ENCODE data around the gene ZCCHC7.

DNA sequence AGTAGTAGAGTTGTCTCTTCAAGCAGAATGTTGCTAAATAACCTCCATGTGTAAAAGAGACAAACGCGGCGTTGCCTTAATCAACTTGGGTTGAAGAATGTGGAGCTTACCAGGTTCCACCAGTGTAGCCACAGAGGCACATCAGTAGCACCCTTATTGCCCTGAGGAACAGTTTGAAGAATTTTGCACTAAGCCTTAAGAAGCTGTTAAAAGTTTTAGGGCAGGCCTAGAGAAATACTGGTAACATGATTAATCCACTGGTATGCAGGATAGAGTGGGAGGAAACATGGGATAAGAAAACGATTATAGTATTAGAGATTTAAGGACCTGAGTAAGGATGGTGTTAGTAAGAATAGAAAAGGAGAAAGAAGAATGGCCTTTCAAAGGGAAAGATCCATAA is 100.6 kb downstream of the ZCCHC7 start:
- TF ChIP-seq, protein P1, sequence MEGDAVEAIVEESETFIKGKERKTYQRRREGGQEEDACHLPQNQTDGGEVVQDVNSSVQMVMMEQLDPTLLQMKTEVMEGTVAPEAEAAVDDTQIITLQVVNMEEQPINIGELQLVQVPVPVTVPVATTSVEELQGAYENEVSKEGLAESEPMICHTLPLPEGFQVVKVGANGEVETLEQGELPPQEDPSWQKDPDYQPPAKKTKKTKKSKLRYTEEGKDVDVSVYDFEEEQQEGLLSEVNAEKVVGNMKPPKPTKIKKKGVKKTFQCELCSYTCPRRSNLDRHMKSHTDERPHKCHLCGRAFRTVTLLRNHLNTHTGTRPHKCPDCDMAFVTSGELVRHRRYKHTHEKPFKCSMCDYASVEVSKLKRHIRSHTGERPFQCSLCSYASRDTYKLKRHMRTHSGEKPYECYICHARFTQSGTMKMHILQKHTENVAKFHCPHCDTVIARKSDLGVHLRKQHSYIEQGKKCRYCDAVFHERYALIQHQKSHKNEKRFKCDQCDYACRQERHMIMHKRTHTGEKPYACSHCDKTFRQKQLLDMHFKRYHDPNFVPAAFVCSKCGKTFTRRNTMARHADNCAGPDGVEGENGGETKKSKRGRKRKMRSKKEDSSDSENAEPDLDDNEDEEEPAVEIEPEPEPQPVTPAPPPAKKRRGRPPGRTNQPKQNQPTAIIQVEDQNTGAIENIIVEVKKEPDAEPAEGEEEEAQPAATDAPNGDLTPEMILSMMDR (IDR thresholded peaks at IDR 0.05; ENCODE audit: low read depth, low read length, missing input control) = no peak
- TF ChIP-seq REST (IDR thresholded peaks at IDR 0.05) (no peak), EGR1 (IDR thresholded peaks at IDR 0.05; ENCODE audit: low read depth in 2 of 2) (no peak), FOXA1 (IDR thresholded peaks at IDR 0.05) (no peak), RAD21 (IDR thresholded peaks at IDR 0.05) (no peak), GABPA (IDR thresholded peaks at IDR 0.05 in 1 of 2, conservative IDR thresholded peaks at IDR 0.05 in 1 of 2) (no peak)
